ENCODE data around the gene TEX14.

Gene TEX14

DNA sequence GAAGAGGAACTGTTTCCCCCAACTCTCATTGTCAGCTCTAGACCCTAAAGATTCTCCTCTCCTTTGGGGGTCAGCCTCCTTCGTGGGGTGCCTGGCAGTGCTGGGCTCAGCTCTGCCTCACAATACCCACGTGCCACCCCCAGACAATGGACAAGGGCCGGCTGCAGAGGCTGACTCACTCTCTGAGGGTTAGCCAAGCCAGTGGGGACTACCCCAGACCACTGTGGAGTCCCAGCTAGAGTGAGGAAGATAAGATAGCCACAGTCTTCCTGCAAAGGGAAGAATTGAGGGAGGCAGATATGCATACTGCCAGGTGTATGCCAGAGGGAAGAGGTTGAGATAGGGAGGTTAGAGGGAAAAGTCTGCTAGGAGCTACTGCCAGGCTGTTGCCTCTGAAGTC lies 163.9 kb downstream of the TEX14 start:
- DNase-seq (ENCODE audit: low spot score), result no peak

DNA sequence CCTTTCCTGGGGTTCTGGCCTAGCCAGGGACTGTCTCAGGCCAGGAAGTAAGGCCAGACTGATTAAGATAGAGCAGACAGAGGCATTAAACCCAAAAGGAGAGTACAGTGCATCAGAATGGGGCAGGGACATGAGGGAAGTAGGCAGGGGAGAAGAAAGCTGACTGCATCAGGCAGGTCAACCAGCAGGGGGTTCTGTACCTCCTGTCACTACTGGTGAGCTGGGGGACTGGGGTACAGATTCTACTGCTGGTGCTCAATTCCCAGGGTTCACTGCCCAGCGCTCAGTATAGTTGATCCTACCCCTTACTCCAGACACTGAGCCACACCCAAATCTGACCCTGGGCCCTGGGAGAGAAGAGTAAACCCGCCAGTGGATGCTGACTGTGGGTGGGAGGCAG lies 164.5 kb downstream of the TEX14 start:
- no peak for DNase-seq (ENCODE audit: low spot score)

DNA sequence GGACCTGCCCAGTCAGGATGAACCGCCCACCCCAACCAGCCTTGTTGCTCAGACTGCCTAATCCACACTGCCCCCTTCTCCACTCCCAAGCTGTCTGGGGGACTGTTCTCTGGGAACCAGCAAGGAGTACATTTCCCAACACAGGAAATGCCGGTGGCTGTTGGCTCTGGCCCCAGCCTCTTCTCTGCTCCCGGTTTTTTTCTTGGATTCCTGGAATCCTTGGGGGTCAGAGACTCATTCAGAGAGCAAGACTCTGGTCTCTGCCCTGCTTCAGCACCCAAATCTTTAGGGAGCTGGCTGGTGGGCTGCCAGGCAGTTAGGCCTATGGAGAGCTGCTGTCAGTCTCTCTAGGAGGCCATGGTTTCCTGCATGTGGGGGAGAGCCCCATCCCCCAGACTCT lies 166.6 kb downstream of the TEX14 start:
- DNase-seq (ENCODE audit: low spot score), result no peak

DNA sequence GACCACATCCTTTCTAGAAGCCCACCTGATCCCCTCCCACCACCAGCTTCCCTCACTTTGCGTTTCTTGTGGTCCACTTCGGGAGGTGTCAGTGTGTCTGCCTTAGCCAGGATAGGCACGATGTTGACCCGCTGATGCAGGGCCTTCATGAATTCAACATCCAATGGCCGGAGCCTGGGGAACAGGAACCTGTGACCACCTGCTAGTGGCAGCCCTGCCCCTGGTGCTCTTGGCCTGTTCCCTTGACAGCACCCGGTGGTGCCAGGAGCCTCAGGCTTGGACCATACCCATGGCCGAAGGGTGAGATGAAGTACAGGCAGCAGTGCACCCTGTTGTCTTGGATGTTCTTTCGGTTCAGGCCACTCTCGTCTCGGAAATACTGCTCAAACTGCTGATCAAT lies 170.2 kb downstream of the TEX14 start:
- DNase-seq (ENCODE audit: low spot score), result no peak

- no peak for DNase-seq (ENCODE audit: low spot score)
These were observed 170.9 kb downstream of the TEX14 start for GRCh38 chr17:58520843-58521430.

DNA sequence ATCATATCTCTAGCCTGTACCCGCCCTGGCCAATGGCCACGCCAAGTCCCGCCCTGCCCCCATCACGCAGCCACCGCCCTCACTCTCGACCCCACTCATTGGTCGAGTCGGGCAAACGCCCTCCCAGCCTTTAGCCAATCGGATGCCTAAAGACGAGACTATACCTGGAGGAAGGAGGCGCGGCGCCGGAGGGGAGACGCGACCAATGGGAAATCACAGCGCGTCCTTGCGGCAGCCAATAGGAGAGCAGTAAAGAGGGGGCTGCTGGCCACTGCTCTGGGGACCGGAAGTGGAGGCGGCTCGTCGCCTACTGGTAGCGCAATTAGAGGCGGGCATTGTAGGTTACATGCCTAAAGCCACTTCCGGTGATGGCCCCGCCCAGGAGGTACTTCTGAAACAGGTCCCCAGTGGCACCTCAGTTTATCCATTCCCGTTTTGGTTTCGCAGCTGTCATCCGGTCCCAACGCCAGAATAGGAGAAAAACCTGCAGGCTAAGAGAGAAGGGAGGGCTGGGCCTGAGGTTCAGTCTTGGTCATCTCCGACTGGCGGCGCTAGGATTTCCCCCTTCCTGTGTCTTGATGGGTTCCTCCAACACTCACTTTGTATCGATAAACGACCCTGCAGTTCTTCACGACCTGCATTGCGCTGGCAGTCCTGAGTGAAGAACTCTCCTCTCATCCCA lies 173.8 kb downstream of the TEX14 start:
- DNase-seq (ENCODE audit: low spot score), result peak; percentile 99

GRCh38 chr17:58517378-58517927 lies 174.4 kb downstream of the TEX14 start:
- no peak for DNase-seq (ENCODE audit: low spot score)

DNA sequence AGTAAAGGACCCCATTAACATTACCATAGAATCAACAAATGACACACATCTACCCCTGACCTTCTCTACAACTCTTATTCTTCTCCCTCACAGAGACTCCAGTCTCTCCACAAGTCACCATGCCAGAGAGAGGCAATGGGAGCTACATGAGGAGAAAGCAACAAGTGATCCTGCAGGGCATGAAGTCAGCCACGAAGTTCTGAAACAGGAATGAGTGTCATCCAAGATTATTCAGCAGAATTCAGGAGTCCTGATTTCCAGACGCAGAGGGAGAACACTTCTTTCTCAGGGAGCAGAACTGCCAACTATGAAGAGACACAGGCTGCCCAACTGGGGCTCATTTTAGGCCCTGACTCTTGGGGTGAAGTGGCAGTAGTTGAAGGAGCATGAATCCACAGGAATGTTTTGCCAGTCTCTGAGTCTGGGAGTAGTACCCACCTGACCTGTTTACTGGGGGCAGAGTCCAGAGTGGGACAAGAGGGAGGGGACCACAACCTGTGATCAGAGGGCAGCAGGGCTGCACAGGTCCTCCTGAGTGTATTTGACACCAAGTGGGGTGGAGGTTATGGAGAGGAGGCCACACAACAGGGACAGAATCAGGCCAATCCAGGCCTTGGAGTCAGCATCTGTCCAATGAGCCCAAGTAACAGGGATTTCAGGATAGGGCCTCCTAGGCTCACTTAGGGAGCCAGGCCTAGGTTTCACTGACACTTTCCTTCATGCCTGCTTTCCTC lies 175.0 kb downstream of the TEX14 start:
- no peak for DNase-seq (ENCODE audit: low spot score)

DNA sequence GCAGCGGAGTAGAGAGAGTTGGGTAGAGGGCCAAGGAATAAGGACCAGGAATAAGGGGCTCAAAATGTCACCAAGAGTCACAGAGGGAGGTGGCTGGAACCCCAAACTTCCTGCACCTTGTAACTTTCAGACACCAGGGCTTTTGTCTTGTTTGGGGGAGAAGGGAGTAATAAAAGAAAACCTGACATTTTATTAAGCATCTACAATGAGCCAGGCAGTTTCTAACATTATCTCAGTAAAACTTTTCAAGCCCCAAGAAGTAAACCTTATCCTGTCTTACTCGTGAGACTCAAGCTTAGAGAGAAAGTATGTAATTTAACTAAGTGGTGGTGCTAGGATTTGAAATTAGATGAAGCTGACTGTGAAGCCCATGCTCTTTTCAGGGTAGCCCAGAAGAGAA lies 176.6 kb downstream of the TEX14 start:
- no peak for DNase-seq (ENCODE audit: low spot score)

- DNase-seq (ENCODE audit: low spot score), result no peak
These were observed 177.1 kb downstream of the TEX14 start for GRCh38 chr17:58514770-58515157.

GRCh38 chr17:58513965-58514769 lies 177.7 kb downstream of the TEX14 start, which contains the start of gene MTMR4:
Gene MTMR4, minus strand, starts transcription at chr17:58514638. Its CDS starts 231 bp downstream, at chr17:58514407.
- peak; percentile 79 for DNase-seq (ENCODE audit: low spot score)

DNA sequence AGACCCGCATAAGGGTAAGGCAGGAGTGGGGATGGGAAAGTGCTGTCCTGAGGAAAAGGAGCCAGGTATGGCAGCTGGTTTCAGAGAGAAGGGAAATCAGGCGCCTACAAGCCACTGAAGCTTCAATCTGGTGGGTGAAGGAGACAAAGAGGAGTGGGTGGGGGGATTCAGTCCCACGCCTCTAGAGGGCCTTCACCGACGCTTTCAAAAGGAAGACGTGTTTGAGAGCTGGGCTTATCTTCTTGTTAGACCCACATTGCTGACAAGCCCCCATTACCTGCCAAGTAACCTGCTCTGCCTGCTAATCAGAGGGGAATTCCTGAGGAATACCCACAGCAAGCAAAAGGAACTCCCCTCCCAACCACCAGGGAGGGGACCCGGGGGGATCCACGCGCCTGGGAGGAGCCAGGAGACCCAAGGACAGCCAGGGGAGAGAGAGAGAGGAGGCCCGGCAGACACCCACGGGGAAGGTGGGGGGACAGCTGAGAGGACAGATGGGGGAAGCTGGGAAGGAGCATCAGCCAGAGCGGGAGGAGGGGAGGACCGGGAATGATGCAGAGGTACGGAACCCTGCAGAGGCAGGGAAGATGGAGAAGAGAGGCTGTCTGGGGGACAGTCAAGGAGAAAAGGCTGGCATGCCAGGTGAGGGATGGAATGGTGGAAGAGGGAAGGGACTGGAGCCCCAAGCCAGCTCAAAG lies 178.4 kb downstream of the TEX14 start:
- no peak for DNase-seq (ENCODE audit: low spot score)

DNA sequence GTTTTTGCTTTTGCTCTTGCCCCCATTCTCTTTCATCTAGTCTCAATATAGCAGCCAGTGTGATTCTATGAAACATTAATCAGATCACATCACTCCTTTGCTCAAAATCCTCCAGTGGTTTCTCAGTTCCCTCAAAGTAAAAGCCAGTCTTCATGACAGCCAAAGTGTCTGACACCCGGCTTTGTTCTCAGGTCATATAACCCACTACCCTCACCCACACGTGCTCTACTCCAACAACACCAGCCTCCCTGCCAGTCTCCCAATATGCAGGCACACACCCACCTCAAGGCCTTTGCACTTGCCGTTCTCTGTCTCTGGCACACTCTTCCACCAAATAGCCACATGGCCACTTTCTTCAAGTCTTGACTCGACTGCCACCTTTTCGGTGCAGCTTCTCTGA lies 181.8 kb downstream of the TEX14 start:
- DNase-seq (ENCODE audit: low spot score), result no peak

- DNase-seq (ENCODE audit: low spot score), result no peak
These were observed 183.3 kb downstream of the TEX14 start for GRCh38 chr17:58508341-58509067.

DNA sequence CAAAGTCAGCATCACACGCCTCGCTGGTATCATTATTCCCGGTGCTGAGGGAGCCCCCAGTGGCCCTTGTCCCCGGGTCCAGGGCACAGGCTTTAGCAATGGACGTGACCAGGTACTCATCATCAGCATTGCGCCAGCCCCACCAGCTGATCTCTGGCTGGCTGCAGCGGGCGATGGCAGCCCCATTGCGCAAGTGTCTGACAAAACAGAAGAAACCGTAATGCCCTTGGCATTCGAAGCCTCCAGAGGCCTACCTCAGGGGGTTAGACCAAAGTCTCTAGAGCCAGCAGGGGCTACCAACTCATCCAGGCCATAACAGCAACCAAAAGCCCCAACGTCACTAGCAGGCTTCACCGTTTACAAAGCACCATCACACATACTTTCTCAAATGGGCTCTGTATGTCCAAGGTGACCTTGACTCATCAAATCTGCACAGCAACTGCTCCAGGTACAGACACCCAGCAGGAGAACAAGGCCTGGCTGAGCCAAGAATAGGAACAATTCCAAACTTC lies 184.7 kb downstream of the TEX14 start:
- no peak for DNase-seq (ENCODE audit: low spot score)

Measured in left forelimb (tissue), 1 donor.